ENCODE results near the gene TACR2. TPM values are rescaled to one million over a fixed set of nuclear protein-coding genes. Genes with fewer than 3 reads are reported as not detected.

Gene TACR2
- total and polyA plus RNA-seq, 2 of the 13 experiments (the other 11 are each of a cell fraction or from before 2014, with no cell fraction given) = 0.04 TPM; not detected in 1

GRCh38 chr10:69392481-69393000 is 24.2 kb downstream of the TACR2 start (continued):
- TF ChIP-seq KAT8 (CRISPR knock-in tag; IDR thresholded peaks at IDR 0.05) (0 out of 2 replicates have a peak, but pooled peaks have one; percentile 20), ZNF713 (CRISPR knock-in tag; IDR thresholded peaks at IDR 0.05) (no peak), EHMT2 (IDR thresholded peaks at IDR 0.05; ENCODE audit: borderline replicate concordance, low read depth, low read length) (no peak), ZBTB7B (CRISPR knock-in tag; IDR thresholded peaks at IDR 0.05) (no peak), ZNF598 (CRISPR knock-in tag; IDR thresholded peaks at IDR 0.05; ENCODE audit: borderline replicate concordance) (no peak), MATR3 (CRISPR knock-in tag; IDR thresholded peaks at IDR 0.05) (no peak), JUNB (CRISPR knock-in tag; IDR thresholded peaks at IDR 0.05; ENCODE audit: borderline replicate concordance) (no peak), ARNT (IDR thresholded peaks at IDR 0.05) (no peak), ZSCAN31 (CRISPR knock-in tag; IDR thresholded peaks at IDR 0.05; ENCODE audit: low read depth) (no peak), NR2C2 (CRISPR knock-in tag; IDR thresholded peaks at IDR 0.05; ENCODE audit: borderline replicate concordance) (no peak), ZMYM4 (CRISPR knock-in tag; IDR thresholded peaks at IDR 0.05) (0 out of 2 replicates have a peak, but pooled peaks have one; percentile 37), FOSL2 (CRISPR knock-in tag; IDR thresholded peaks at IDR 0.05) (0 out of 2 replicates have a peak, but pooled peaks have one; percentile 15), PATZ1 (CRISPR knock-in tag; IDR thresholded peaks at IDR 0.05) (peak; percentile 31; the same call in 1 of the 2 replicates), PCBP1 (IDR thresholded peaks at IDR 0.05; ENCODE audit: borderline replicate concordance, low read depth, low read length) (no peak)
- TF ChIP-seq, protein P1, sequence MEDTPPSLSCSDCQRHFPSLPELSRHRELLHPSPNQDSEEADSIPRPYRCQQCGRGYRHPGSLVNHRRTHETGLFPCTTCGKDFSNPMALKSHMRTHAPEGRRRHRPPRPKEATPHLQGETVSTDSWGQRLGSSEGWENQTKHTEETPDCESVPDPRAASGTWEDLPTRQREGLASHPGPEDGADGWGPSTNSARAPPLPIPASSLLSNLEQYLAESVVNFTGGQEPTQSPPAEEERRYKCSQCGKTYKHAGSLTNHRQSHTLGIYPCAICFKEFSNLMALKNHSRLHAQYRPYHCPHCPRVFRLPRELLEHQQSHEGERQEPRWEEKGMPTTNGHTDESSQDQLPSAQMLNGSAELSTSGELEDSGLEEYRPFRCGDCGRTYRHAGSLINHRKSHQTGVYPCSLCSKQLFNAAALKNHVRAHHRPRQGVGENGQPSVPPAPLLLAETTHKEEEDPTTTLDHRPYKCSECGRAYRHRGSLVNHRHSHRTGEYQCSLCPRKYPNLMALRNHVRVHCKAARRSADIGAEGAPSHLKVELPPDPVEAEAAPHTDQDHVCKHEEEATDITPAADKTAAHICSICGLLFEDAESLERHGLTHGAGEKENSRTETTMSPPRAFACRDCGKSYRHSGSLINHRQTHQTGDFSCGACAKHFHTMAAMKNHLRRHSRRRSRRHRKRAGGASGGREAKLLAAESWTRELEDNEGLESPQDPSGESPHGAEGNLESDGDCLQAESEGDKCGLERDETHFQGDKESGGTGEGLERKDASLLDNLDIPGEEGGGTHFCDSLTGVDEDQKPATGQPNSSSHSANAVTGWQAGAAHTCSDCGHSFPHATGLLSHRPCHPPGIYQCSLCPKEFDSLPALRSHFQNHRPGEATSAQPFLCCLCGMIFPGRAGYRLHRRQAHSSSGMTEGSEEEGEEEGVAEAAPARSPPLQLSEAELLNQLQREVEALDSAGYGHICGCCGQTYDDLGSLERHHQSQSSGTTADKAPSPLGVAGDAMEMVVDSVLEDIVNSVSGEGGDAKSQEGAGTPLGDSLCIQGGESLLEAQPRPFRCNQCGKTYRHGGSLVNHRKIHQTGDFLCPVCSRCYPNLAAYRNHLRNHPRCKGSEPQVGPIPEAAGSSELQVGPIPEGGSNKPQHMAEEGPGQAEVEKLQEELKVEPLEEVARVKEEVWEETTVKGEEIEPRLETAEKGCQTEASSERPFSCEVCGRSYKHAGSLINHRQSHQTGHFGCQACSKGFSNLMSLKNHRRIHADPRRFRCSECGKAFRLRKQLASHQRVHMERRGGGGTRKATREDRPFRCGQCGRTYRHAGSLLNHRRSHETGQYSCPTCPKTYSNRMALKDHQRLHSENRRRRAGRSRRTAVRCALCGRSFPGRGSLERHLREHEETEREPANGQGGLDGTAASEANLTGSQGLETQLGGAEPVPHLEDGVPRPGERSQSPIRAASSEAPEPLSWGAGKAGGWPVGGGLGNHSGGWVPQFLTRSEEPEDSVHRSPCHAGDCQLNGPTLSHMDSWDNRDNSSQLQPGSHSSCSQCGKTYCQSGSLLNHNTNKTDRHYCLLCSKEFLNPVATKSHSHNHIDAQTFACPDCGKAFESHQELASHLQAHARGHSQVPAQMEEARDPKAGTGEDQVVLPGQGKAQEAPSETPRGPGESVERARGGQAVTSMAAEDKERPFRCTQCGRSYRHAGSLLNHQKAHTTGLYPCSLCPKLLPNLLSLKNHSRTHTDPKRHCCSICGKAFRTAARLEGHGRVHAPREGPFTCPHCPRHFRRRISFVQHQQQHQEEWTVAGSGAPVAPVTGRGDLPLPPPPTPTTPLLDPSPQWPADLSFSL (CRISPR knock-in tag; IDR thresholded peaks at IDR 0.05) = no peak
- TF ChIP-seq, protein P2, sequence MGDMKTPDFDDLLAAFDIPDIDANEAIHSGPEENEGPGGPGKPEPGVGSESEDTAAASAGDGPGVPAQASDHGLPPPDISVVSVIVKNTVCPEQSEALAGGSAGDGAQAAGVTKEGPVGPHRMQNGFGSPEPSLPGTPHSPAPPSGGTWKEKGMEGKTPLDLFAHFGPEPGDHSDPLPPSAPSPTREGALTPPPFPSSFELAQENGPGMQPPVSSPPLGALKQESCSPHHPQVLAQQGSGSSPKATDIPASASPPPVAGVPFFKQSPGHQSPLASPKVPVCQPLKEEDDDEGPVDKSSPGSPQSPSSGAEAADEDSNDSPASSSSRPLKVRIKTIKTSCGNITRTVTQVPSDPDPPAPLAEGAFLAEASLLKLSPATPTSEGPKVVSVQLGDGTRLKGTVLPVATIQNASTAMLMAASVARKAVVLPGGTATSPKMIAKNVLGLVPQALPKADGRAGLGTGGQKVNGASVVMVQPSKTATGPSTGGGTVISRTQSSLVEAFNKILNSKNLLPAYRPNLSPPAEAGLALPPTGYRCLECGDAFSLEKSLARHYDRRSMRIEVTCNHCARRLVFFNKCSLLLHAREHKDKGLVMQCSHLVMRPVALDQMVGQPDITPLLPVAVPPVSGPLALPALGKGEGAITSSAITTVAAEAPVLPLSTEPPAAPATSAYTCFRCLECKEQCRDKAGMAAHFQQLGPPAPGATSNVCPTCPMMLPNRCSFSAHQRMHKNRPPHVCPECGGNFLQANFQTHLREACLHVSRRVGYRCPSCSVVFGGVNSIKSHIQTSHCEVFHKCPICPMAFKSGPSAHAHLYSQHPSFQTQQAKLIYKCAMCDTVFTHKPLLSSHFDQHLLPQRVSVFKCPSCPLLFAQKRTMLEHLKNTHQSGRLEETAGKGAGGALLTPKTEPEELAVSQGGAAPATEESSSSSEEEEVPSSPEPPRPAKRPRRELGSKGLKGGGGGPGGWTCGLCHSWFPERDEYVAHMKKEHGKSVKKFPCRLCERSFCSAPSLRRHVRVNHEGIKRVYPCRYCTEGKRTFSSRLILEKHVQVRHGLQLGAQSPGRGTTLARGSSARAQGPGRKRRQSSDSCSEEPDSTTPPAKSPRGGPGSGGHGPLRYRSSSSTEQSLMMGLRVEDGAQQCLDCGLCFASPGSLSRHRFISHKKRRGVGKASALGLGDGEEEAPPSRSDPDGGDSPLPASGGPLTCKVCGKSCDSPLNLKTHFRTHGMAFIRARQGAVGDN (CRISPR knock-in tag; IDR thresholded peaks at IDR 0.05) = peak; percentile 43
- TF ChIP-seq, protein P3, sequence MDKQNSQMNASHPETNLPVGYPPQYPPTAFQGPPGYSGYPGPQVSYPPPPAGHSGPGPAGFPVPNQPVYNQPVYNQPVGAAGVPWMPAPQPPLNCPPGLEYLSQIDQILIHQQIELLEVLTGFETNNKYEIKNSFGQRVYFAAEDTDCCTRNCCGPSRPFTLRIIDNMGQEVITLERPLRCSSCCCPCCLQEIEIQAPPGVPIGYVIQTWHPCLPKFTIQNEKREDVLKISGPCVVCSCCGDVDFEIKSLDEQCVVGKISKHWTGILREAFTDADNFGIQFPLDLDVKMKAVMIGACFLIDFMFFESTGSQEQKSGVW (CRISPR knock-in tag; IDR thresholded peaks at IDR 0.05; ENCODE audit: borderline replicate concordance) = no peak

Measured in HepG2 (cell line).